HepG2 (cell line): ENCODE results near the gene BCL2L2. TPM values are rescaled to one million over a fixed set of nuclear protein-coding genes. Genes with fewer than 3 reads are reported as not detected.

Experiments used
- AHR ChIP-seq: IDR thresholded peaks from 2 replicates; pipeline ENCODE4 v1.6.1; 2018; ENCODE audit warnings: missing genetic modification reagents, missing compliant biosample characterization
- CREM ChIP-seq, 2 experiments: sonication (generic) in 1 of 2; formaldehyde crosslinking in 1 of 2; IDR thresholded peaks; 2 replicates each; pipeline versions ENCODE4 v1.4.0 to v1.6.1; 2016 to 2020; ENCODE audit warnings: antibody characterized with exemption in 1 of 2, mild to moderate bottlenecking in 1 of 2, missing genetic modification reagents in 1 of 2
- FOXA3 ChIP-seq: IDR thresholded peaks from 2 replicates; pipeline ENCODE4 v1.6.1; 2016; ENCODE audit warnings: missing genetic modification reagents, missing compliant biosample characterization
- HNF4A ChIP-seq: sonication (generic); formaldehyde crosslinking; IDR thresholded peaks from 2 replicates; pipeline ENCODE4 v1.4.0; 2020; ENCODE audit warnings: missing genetic modification reagents
- KDM5B ChIP-seq: sonication (generic); formaldehyde crosslinking; IDR thresholded peaks from 2 replicates; pipeline ENCODE4 v1.4.0; 2020; ENCODE audit warnings: missing genetic modification reagents, mild to moderate bottlenecking, borderline replicate concordance
- MED1 ChIP-seq: sonication (generic); formaldehyde crosslinking; IDR thresholded peaks from 2 replicates; pipeline ENCODE4 v1.4.0; 2020; ENCODE audit warnings: missing genetic modification reagents
- NFRKB ChIP-seq: fragments of 450-650 bp; IDR thresholded peaks from 2 replicates; pipeline ENCODE4 v1.6.1; 2017
- NONO ChIP-seq, 2 experiments: fragments of 450-650 bp in 1 of 2; sonication (generic) in 1 of 2; formaldehyde crosslinking in 1 of 2; IDR thresholded peaks in 1 of 2; conservative IDR thresholded peaks in 1 of 2; 2 replicates each; pipeline versions ENCODE4 v1.6.1 to v1.8.0; 2017 to 2022; ENCODE audit warnings: mild to moderate bottlenecking in 1 of 2, missing genetic modification reagents in 1 of 2, moderate library complexity in 1 of 2
- REL ChIP-seq: sonication (generic); formaldehyde crosslinking; conservative IDR thresholded peaks from 2 replicates; pipeline ENCODE4 v1.8.0; 2022; ENCODE audit warnings: mild to moderate bottlenecking, missing genetic modification reagents, moderate library complexity
- REXO4 ChIP-seq: sonication (generic); formaldehyde crosslinking; IDR thresholded peaks from 2 replicates; pipeline ENCODE4 v1.8.0; 2022; ENCODE audit warnings: missing genetic modification reagents, mild to moderate bottlenecking, borderline replicate concordance
- RFX5 ChIP-seq: IDR thresholded peaks from 2 replicates; pipeline ENCODE4 v1.6.1; 2011; ENCODE audit warnings: low read depth, low read length, improper control_type of control experiment
- SAFB2 ChIP-seq: sonication (generic); formaldehyde crosslinking; IDR thresholded peaks from 2 replicates; pipeline ENCODE4 v1.5.1; 2020; ENCODE audit warnings: missing genetic modification reagents, low read depth, mild to moderate bottlenecking, borderline replicate concordance
- SETDB1 ChIP-seq: sonication (generic); formaldehyde crosslinking; IDR thresholded peaks from 2 replicates; pipeline ENCODE4 v1.5.1; 2020; ENCODE audit warnings: missing genetic modification reagents, mild to moderate bottlenecking, borderline replicate concordance
- SIN3B ChIP-seq: fragments of 150-350 bp; IDR thresholded peaks from 2 replicates; pipeline ENCODE4 v1.6.1; 2014; ENCODE audit warnings: low read length
- STAG1 ChIP-seq: sonication (generic); formaldehyde crosslinking; IDR thresholded peaks from 2 replicates; pipeline ENCODE4 v1.4.0; 2020; ENCODE audit warnings: missing genetic modification reagents
- TBL1XR1 ChIP-seq: fragments of 150-350 bp; IDR thresholded peaks from 2 replicates; pipeline ENCODE4 v1.6.1; 2014; ENCODE audit warnings: borderline replicate concordance, low read length; ENCODE audit not compliant: partially characterized antibody
- THAP8 ChIP-seq: sonication (generic); formaldehyde crosslinking; IDR thresholded peaks from 2 replicates; pipeline ENCODE4 v1.5.1; 2020; ENCODE audit warnings: missing genetic modification reagents, mild to moderate bottlenecking, borderline replicate concordance
- ZNF138 ChIP-seq: sonication (generic); formaldehyde crosslinking; IDR thresholded peaks from 2 replicates; pipeline ENCODE4 v1.5.0; 2020; ENCODE audit warnings: mild to moderate bottlenecking, low read depth, missing genetic modification reagents
- ZNF274 ChIP-seq: sonication (generic); formaldehyde crosslinking; IDR thresholded peaks from 2 replicates; pipeline ENCODE4 v1.5.1; 2020; ENCODE audit warnings: mild to moderate bottlenecking, missing genetic modification reagents
- ZNF510 ChIP-seq: sonication (generic); formaldehyde crosslinking; IDR thresholded peaks from 2 replicates; pipeline ENCODE4 v1.4.0; 2020; ENCODE audit warnings: low read depth, mild to moderate bottlenecking, missing genetic modification reagents
- polyA plus RNA-seq, 8 experiments: library from polyadenylated mRNA; depleted of rRNA in 3 of 8; stranded (reverse) in 7 of 8; unstranded in 1 of 8; fragments of >200 nt; fragmentation: Illumina TruSeq in 4 of 8; extraction: Trizol in 4 of 8; gene quantifications; 2 replicates each; pipeline versions ENCODE4 v1.2.1 to v1.2.3, GENCODE V29; 2011 to 2016; ENCODE audit warnings: low read depth in 4 of 8, missing spikeins in 1 of 8, mixed read lengths in 1 of 8; ENCODE audit not compliant: insufficient read depth in 1 of 8
- total RNA-seq, 5 experiments: library from RNA; depleted of rRNA; stranded (reverse); fragments of >200 nt; fragmentation: Illumina TruSeq; extraction: Trizol; gene quantifications; 2 replicates each; pipeline ENCODE4 v1.2.3, GENCODE V29; 2016; ENCODE audit warnings: low read depth in 1 of 5
- TF ChIP-seq, protein P1 (sequence below): sonication (generic); formaldehyde crosslinking; IDR thresholded peaks from 2 replicates; pipeline ENCODE4 v1.9.0; 2021; ENCODE audit warnings: missing genetic modification reagents, borderline replicate concordance
- TF ChIP-seq, protein P2 (sequence below): IDR thresholded peaks from 2 replicates; pipeline ENCODE4 v1.6.1; 2016; ENCODE audit warnings: missing genetic modification reagents, missing compliant biosample characterization
- TF ChIP-seq, protein P3 (sequence below): sonication (generic); formaldehyde crosslinking; IDR thresholded peaks from 2 replicates; pipeline ENCODE4 v1.5.1; 2020; ENCODE audit warnings: missing genetic modification reagents, mild to moderate bottlenecking, borderline replicate concordance

The BCL2L2 gene
- total and polyA plus RNA-seq, 2 of the 13 experiments (the other 11 are each of a cell fraction or from before 2014, with no cell fraction given) = 28.1 to 49.8 TPM

DNA sequence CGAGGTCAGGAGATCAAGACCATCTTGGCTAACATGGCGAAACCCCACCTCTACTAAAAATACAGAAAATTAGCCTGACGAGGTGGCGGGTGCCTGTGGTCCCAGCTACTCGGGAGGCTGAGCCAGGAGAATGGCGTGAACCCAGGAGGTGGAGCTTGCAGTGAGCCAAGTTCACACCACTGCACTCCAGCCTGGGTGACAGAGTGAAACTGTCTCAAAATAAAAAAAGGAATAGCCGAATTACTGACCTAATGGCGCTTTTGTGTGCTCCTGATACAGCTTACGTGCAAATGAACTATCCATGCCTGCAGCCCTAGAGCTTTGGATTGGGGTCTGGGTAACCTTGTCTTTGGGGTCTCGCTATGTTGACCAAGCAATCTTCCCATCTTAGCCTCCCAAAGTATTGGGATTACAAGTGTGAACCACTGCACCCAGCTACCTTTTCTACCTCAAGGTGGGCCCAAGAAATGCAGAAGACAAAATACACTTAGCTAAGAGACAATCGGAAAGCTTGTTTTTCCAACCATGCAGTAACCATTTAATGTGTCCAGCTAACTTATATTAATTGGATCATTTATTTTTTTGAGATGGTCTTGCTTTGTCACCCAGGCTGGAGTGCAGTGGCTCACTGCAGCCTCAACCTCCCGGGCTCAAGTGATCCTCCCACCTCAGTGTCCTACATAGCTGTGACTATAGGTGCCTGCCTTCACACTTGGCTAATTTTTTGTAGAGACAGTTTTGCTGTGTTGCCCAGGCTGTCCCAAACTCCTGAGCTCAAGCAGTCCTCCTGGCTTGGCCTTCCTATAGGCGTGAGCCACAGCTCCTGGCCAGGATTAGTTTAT lies 20.1 kb downstream of the BCL2L2 start (continued):
- TF ChIP-seq ZNF274 (CRISPR knock-in tag) = no peak
- no peak for TF ChIP-seq TBL1XR1
- TF ChIP-seq SAFB2 (CRISPR knock-in tag) = no peak
- TF ChIP-seq, protein P1, sequence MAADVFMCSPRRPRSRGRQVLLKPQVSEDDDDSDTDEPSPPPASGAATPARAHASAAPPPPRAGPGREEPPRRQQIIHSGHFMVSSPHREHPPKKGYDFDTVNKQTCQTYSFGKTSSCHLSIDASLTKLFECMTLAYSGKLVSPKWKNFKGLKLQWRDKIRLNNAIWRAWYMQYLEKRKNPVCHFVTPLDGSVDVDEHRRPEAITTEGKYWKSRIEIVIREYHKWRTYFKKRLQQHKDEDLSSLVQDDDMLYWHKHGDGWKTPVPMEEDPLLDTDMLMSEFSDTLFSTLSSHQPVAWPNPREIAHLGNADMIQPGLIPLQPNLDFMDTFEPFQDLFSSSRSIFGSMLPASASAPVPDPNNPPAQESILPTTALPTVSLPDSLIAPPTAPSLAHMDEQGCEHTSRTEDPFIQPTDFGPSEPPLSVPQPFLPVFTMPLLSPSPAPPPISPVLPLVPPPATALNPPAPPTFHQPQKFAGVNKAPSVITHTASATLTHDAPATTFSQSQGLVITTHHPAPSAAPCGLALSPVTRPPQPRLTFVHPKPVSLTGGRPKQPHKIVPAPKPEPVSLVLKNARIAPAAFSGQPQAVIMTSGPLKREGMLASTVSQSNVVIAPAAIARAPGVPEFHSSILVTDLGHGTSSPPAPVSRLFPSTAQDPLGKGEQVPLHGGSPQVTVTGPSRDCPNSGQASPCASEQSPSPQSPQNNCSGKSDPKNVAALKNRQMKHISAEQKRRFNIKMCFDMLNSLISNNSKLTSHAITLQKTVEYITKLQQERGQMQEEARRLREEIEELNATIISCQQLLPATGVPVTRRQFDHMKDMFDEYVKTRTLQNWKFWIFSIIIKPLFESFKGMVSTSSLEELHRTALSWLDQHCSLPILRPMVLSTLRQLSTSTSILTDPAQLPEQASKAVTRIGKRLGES (CRISPR knock-in tag) = no peak
- no peak for TF ChIP-seq REXO4 (CRISPR knock-in tag)
- no peak for TF ChIP-seq NFRKB
- no peak for TF ChIP-seq FOXA3 (CRISPR knock-in tag)
- no peak for TF ChIP-seq ZNF138 (CRISPR knock-in tag)
- TF ChIP-seq ZNF510 (CRISPR knock-in tag) = no peak
- TF ChIP-seq, protein P2, sequence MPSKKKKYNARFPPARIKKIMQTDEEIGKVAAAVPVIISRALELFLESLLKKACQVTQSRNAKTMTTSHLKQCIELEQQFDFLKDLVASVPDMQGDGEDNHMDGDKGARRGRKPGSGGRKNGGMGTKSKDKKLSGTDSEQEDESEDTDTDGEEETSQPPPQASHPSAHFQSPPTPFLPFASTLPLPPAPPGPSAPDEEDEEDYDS (CRISPR knock-in tag) = no peak
- TF ChIP-seq HNF4A = no peak
- no peak for TF ChIP-seq REL
- no peak for TF ChIP-seq NONO (IDR thresholded peaks at IDR 0.05)
- TF ChIP-seq NONO (CRISPR knock-in tag; conservative IDR thresholded peaks at IDR 0.05) = no peak; the same call in none of the 2 replicates
- no peak for TF ChIP-seq AHR (CRISPR knock-in tag)
- no peak for TF ChIP-seq KDM5B (CRISPR knock-in tag)
- no peak for TF ChIP-seq THAP8 (CRISPR knock-in tag)
- no peak for TF ChIP-seq CREM (IDR thresholded peaks at IDR 0.05)
- TF ChIP-seq CREM (CRISPR knock-in tag; IDR thresholded peaks at IDR 0.05) = no peak
- peak; percentile 20; the same call in 1 of the 2 replicates for TF ChIP-seq MED1
- no peak for TF ChIP-seq RFX5
- TF ChIP-seq, protein P3, sequence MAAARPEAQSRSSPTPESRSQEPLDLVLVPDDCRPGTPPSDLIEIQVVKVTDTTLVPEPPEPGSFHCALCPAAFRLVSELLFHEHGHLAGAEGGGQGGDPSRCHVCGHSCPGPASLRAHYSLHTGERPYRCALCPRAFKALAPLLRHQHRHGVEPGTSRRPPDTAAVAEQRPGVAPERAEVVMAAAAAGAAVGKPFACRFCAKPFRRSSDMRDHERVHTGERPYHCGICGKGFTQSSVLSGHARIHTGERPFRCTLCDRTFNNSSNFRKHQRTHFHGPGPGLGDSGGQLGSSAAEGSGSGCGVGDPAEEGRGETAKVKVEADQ = no peak
- no peak for TF ChIP-seq SIN3B
- no peak for TF ChIP-seq SETDB1 (CRISPR knock-in tag)
- no peak for TF ChIP-seq STAG1 (CRISPR knock-in tag)
